Cardiac septum (tissue), 1 donor: Measurements from ENCODE around the gene RCN2. TPM values are rescaled to one million over a fixed set of nuclear protein-coding genes. Genes with fewer than 3 reads are reported as not detected.

Experiments used
- total RNA-seq: library from RNA; stranded (reverse); fragmentation: NEBNext Ultra II Directional; extraction: Animal tissue kit (Norgen Biotek cat#: 25700); gene quantifications from one replicate; pipeline ENCODE4 v1.2.1, GENCODE V29; 2021
- donor health status: DM: no; HTN: no; CAD: no.

RCN2 gene
- total RNA-seq, 1 donor from 2014 or later: 30.3 TPM

Other genes starting within 250 kb of the RCN2 start
- 31.9 TPM for gene SCAPER, start 26.4 kb upstream of the RCN2 start, total RNA-seq
- 2.7 TPM for gene PSTPIP1, start 63.4 kb downstream of the RCN2 start, total RNA-seq
- 101 TPM for gene TSPAN3, start 139.4 kb downstream of the RCN2 start, total RNA-seq